HG02623 (cell line): Measurements from ENCODE around the gene NCBP3.

Source experiments
- ATAC-seq: cut with Tn5 transposase; IDR thresholded peaks from one replicate; pipeline ENCODE4 v1.9.1; 2021; ENCODE audit warnings: moderate library complexity; ENCODE audit not compliant: unreplicated experiment

The NCBP3 gene

GRCh38 chr17:3845621-3846436 is at the start of gene NCBP3:
Gene NCBP3, minus strand, starts transcription at chr17:3846246. Its CDS starts 23 bp downstream, at chr17:3846223.
- peak; percentile 92 for ATAC-seq

- no peak for ATAC-seq
Measured at GRCh38 chr17:3895354-3895753, 49.3 kb upstream of the NCBP3 start.

GRCh38 chr17:3894911-3895343 is 48.9 kb upstream of the NCBP3 start:
- no peak for ATAC-seq

GRCh38 chr17:3894188-3894587 is 48.1 kb upstream of the NCBP3 start:
- ATAC-seq: no peak

- ATAC-seq: no peak
Measured at GRCh38 chr17:3893720-3894116, 47.7 kb upstream of the NCBP3 start.

- ATAC-seq: peak; percentile 88
Measured at GRCh38 chr17:3893003-3893719, 47.1 kb upstream of the NCBP3 start, which contains the start of gene CAMKK1. Gene CAMKK1, minus strand, starts transcription at chr17:3893053. Its CDS starts 7,366 bp downstream, at chr17:3885687.

- ATAC-seq: peak; percentile 8
Measured at GRCh38 chr17:3892095-3892998, 46.3 kb upstream of the NCBP3 start.

GRCh38 chr17:3891626-3892094 is 45.6 kb upstream of the NCBP3 start:
- no peak for ATAC-seq

- no peak for ATAC-seq
Measured at GRCh38 chr17:3890878-3891219, 44.8 kb upstream of the NCBP3 start.

GRCh38 chr17:3890082-3890877 is 44.2 kb upstream of the NCBP3 start:
- no peak for ATAC-seq

- ATAC-seq: no peak
Measured at GRCh38 chr17:3889325-3890012, 43.4 kb upstream of the NCBP3 start.

GRCh38 chr17:3888343-3889171 is 42.5 kb upstream of the NCBP3 start:
- no peak for ATAC-seq

GRCh38 chr17:3887804-3888203 is 41.8 kb upstream of the NCBP3 start:
- no peak for ATAC-seq

- ATAC-seq: no peak
Measured at GRCh38 chr17:3887394-3887793, 41.3 kb upstream of the NCBP3 start.

GRCh38 chr17:3886776-3887175 is 40.7 kb upstream of the NCBP3 start:
- no peak for ATAC-seq

GRCh38 chr17:3885970-3886369 is 39.9 kb upstream of the NCBP3 start:
- ATAC-seq: no peak

- no peak for ATAC-seq
Measured at GRCh38 chr17:3885271-3885670, 39.2 kb upstream of the NCBP3 start.

GRCh38 chr17:3884188-3884587 is 38.1 kb upstream of the NCBP3 start:
- no peak for ATAC-seq

GRCh38 chr17:3882276-3882675 is 36.2 kb upstream of the NCBP3 start:
- no peak for ATAC-seq
